ENCODE data around the gene TBCCD1. TPM values are rescaled to one million over a fixed set of nuclear protein-coding genes. Genes with fewer than 3 reads are reported as not detected.

TBCCD1 gene, protein sequence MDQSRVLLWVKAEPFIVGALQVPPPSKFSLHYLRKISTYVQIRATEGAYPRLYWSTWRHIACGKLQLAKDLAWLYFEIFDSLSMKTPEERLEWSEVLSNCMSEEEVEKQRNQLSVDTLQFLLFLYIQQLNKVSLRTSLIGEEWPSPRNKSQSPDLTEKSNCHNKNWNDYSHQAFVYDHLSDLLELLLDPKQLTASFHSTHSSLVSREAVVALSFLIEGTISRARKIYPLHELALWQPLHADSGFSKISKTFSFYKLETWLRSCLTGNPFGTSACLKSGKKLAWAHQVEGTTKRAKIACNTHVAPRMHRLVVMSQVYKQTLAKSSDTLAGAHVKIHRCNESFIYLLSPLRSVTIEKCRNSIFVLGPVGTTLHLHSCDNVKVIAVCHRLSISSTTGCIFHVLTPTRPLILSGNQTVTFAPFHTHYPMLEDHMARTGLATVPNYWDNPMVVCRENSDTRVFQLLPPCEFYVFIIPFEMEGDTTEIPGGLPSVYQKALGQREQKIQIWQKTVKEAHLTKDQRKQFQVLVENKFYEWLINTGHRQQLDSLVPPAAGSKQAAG
- polyA plus RNA-seq (2012; ENCODE audit: insufficient read depth, insufficient read length), result 25.2 TPM

DNA sequence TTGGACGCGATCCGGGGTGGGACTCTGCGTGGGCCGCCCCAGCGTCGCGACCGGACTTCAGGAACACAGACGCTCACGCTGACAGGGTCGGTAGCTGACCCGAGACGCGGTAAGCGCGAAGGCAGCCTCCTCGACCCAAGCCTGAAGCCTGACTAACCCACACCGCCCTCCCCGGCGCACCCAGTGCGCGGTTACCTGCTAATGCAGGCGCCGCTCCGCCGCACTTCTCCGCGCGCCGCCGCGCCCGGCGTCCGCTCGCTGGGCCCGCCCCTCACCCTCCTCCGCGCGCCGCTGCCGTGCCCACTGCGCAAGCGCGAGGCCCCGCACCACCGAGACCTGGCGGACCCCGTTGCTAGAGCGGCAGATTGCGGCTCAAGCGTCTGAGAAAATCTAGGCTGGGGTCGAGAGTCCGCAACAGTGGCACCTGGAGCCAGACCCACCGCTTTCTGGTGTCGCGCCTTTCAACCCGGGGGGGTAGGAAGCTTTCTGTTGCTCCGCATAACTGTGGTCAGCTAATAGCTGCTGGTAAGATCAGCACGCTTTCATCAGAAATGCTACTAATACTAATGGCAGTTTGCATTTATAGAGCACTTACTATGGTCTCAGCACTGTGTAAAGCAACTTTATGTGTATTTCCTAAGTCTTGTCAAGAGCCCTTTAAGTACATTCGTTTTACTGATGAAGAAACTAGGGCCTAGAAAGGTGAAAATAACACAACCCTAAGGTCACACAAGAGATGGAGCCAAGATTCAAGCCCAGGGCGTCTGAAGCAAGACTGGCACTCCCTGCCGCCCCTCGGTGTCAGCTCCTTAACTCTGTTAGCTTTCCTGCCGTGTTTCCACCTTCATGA, at the start of gene TBCCD1:
Gene TBCCD1, minus strand, starts transcription at position 268 of the 850 bp plus-strand sequence. CDS start 3,010 bp downstream, outside the sequence.
- peak within 1 kb of the TSS; percentile 87 for H3K4me3 ChIP-seq (ENCODE audit: low read length)
- peak; percentile 85 for DNase-seq (ENCODE audit: low read depth, low spot score)

DNA sequence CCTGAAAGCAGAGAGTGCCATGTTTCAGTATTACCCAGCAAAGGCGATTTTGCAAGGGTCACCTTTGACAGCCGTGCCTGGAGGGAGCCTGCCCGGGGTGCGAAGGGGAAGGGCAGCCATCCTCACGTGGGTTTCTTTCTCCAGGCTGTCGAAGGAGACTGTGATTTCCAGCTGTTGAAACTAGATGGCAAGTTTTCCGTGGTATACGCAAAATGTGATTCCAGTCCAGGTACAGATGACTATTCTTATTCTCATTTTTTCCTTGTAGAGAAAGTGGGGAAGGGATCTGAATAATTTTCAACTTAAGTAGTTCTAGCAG, 49.1 kb upstream of the TBCCD1 start:
- no peak for DNase-seq (ENCODE audit: low read depth, low spot score)
- no peak overlapping the region for H3K4me3 ChIP-seq (ENCODE audit: low read length)

DNA sequence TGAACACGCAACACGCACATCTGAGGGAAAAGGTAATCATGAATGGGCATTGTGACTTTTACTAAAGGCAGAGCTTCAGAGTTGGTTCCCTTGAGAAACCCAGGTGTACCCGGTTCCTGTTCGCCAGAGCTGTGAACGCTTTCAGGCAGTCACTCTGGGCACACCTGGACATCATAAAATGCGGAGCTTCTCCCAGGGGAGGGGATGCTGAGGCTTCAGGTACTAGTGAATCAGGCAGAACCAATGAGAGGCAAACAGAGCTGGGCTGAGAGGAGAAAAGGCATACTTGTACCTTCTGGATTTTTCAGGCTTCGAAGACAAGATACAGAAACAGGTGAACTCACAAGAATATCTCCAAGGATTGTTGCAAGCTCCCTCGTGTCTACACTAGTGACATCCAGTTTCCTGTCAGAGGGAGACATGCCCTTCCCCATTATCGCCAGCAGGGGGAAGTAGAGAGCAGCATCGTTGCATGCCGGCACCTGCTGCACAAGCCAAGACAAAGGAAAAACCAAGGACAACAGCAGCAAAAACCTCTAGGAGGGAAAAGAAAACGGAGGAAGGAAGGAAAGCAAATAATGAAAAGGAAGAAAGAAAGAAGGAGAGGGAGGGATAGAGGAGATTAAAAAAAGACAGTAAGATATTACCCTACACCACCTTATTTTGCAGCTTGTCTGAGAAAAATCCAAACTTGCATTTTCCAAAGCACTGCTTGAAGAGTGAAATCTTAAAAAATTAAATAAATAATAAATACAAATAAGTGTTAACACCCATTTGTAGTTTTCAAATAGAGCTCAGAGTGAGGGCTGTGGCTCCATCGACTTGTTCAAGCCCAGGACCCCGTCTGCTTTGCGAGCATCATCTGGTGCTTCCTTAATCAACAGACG, 47.7 kb upstream of the TBCCD1 start:
- peak; percentile 75 for DNase-seq (ENCODE audit: low read depth, low spot score)
- H3K4me3 ChIP-seq (ENCODE audit: low read length), result no peak overlapping the region; the same call in 1 of the 2 replicates

DNA sequence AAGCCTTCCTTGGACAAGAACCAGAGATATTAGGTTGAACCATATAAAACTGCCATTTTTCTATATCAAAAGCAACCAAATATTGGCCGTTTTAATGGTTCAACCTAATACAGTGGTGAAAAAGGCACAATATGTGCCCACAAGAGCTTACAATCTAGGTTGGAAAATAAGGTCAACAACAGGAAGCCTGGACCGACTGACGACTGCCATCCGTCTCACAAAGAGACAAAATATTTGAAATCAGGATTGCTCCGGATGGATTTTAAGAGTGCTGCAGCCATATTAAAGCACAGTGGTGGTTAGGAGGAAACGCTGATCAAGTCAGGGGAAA, 47.1 kb upstream of the TBCCD1 start:
- no peak for DNase-seq (ENCODE audit: low read depth, low spot score)
- no peak overlapping the region for H3K4me3 ChIP-seq (ENCODE audit: low read length)

DNA sequence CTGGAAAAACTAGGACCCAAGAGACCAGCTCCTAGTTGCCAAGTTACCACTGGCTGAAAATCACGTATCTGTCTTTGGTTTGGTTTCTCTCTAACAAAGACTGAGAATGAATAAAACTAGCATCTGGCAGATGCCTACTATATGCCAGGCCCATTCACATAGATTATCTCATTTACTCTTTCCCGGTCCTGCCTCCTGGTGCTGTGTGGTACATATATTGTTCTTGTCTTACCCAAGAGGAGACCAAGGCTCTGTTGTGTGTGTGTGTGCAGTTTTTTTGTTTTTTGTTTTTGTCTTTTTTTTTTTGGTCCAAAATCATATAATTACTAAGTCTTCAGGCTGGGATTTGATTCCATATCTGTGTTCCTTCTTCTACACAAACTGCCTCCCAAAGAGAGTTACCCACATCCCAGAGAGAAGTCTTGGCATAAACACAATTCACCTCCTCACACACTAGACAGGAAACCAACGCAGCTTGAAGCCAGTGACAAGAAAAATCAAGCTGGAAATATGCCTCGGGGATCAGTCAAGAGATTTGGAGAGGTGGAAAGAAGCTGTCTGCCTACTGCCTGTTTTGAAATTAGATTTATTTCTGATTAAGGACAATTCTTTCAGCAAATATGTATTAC, 46.6 kb upstream of the TBCCD1 start:
- no peak overlapping the region for H3K4me3 ChIP-seq (ENCODE audit: low read length)
- DNase-seq (ENCODE audit: low read depth, low spot score), result no peak

DNA sequence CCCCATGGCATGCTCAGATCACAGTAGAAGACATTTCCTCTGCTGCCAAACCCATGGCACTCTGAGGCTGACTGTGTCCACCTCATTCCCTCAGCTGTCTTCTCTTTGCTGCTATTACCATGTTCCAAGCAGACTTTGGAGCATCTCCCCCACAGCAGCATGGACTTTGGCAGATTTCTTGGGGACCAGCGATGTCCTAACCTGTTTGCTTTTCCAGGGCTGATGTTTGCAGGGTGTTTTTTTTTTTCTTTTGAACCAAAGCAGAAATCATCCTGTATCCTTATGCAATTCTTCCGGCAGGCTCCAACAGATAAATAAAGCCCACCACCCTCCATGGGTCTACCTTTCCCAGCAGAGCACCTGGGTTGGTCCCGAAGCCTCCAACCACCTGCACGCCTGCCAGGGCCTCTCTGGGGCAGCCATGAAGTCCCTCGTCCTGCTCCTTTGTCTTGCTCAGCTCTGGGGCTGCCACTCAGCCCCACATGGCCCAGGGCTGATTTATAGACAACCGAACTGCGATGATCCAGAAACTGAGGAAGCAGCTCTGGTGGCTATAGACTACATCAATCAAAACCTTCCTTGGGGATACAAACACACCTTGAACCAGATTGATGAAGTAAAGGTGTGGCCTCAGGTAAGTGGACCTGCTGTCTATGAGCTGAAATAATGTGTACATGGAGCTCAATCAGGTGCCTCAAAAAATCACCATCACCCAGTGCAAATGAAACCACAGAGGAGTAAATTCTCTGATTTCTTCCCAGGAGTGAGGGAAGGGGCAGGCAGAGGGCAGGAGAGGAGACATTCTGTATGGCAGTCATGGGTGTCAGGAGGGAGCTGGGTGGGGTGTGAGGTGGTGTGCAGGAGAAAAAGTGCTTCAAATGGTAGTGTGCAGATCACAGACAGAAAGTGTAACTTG, 45.8 kb upstream of the TBCCD1 start, which contains the start of gene AHSG:
Gene AHSG, plus strand, starts transcription at position 340 of the 916 bp plus-strand sequence. Its CDS starts 82 bp downstream, at position 422.
- no peak within 1 kb of the TSS for H3K4me3 ChIP-seq (ENCODE audit: low read length)
- DNase-seq (ENCODE audit: low read depth, low spot score), result no peak

DNA sequence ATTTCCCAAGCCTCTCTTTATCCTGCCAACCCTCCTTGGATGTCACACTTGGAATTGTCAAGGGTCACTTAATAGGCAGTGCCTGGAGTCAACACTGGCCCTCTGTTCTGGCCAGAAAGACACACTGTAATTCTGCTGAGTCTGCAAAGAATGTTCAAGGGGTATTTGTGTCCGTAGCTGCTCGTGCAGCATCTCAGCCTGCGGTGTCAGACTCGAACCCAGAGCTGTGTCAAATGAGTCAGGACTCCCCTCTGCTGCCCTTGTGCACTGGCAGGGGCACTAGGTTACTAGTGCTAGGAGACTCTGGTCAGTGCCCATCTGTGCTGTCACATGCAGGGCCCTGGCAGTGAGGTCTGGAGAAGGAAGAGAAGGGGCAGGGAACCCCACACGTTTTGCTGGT, 44.9 kb upstream of the TBCCD1 start:
- no peak for DNase-seq (ENCODE audit: low read depth, low spot score)
- no peak overlapping the region for H3K4me3 ChIP-seq (ENCODE audit: low read length)

DNA sequence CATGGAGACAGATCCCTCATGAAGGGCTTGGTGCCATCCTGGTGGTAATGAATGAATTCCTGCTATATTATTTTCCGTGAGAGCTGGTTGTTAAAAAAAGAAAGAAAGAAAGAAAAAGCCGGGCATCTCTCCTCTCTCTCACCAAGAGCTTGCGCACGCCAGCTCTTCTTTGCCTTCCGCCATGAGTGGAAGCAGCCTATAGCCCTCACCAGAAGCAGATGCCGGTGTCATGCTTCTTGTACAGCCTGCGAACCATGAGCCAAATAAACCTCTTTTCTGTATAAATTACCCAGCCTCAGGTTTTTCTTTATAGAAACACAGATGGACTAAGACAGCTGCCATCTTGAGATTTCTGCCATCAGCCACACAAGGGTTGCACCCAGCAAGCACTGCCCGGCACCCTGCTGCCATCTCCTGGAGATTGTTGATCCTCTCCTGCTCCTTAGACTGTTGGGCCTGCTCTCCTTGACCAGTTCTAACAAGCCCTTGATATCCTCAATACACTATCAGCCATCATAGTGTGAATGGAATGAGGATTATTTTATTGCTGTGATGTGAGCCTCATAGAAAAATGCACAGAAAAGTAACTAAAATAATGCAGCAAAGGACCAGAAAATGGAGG, 42.2 kb upstream of the TBCCD1 start:
- no peak overlapping the region for H3K4me3 ChIP-seq (ENCODE audit: low read length)
- DNase-seq (ENCODE audit: low read depth, low spot score), result no peak

DNA sequence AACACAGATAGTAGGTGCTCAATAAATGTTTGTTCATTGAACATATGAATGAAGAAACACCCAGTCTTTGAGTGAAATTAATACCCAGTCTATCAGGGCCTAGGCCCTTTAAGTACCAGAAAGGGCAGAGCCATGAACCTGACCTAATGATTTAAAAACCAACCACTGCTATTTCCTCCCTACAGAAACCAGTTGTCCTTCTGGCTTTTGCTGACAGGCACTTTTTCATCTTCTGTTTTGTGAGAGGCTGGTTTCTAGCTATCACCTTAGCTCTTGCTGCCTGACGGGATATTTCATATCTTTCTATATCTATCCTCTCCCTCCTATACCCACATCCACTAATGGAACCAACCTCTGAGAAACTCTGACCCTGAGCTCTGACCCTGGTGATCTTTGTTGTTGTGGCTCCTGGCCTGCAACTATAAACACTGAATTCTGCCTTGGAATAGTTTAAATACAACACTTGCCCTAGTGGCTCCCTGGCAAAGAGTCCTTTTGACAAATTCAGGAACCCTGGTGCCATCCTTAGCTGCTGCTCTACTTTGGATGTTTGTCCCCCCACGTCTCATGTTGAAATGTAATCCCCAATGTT, 41.6 kb upstream of the TBCCD1 start:
- DNase-seq (ENCODE audit: low read depth, low spot score), result no peak
- H3K4me3 ChIP-seq (ENCODE audit: low read length), result no peak overlapping the region

DNA sequence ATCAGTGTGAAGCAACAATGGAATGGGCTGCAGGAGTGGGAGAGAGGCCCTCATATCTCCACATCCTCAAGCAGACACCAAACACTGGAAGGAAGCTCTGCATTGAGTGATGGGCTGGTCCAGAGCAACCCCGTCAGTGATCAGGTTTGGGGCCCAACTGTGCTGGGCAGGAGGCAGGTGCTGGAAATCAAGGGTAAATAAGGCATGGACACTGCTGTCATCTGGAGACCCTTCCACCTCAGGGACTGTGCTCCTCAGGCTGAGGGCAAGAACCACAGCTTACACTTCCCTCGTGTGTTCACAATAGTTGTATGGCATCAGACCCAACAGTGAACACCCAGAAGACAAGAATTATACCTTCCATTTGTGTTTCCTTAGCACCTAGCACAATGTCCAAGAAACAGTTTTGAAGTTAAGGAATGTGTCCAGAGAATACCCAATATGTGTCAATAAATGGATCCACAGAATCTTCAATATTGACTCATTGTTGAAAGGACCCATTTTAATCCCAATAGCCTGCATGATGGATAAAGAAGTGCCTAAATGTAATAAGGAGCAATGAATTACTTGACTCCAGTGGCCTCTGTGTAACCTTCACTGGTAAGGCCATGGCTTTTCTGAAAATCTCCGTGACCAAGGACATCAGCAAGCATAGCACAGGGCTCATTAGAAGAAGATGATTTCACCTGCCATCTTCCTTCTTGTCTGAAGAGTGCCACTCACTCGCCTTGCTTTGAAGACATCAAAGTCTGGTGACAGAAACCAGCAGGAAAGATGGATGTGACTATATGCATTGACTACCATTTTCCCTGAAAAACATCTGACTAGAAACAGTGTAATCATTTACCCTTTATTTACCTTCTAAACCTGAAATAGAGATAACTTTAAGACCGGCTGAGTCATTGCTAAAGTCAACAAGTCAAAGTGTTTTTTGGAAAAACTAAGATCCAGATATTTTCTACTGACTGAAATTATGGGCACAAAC, 38.7 kb upstream of the TBCCD1 start:
- no peak for DNase-seq (ENCODE audit: low read depth, low spot score)
- H3K4me3 ChIP-seq (ENCODE audit: low read length), result no peak overlapping the region

DNA sequence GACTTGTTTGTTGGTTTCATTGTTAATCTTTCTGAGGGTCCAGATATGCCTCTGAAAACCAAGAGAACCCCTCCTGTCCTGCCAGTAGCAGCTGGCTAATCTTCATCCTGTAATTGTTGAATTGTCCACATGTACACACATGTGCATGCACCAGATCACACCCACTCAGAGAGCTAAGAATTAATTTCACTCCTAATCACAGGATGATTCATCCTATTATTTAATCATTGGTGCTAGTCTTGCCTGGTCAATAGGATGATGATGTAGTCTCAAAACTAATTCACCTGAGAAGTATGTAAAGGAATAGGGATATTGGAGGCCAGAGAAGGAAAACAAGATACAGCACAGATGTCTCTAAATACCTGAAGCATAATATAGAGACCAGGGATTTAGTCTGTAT, 37.9 kb upstream of the TBCCD1 start:
- no peak overlapping the region for H3K4me3 ChIP-seq (ENCODE audit: low read length)
- no peak for DNase-seq (ENCODE audit: low read depth, low spot score)

DNA sequence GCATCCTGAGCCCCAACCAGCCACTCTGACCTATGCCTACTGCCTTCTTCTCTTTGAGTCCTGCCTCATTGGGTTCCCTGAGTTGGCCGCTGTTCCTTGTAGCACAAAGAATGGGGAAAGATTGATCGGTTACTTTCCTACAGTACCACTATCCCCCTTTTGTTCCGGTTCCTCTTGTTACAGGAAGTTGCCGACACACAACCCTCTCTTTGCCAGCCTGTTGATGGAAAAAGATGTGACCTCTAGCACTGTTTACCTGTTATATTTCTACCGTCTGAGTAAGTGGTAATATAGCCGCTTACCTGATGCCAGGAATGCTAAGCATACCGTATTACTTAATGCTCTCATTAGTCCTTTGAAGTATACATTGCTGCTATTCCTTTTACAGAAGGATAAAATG, 36.0 kb upstream of the TBCCD1 start:
- DNase-seq (ENCODE audit: low read depth, low spot score), result no peak

DNA sequence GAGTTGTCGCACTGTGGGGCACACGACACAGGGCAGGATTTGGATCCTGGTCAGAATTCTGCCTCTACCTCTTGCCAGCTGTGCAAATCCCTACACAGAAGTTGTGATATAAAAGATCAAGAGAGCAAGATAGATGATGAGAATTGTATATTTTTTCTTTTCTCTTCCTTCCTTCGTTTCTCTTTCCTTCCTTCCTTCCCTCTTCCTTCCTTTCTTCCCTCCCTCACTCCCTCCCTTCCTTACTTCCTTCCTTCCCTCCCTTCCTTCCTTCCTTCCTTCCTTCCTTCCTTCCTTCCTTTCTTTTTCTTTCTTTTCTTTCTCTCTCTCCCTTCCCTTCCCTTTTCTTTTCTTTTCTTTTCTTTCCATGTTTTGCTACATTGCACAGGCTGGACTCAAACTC, 33.8 kb upstream of the TBCCD1 start:
- H3K4me3 ChIP-seq (ENCODE audit: low read length), result no peak overlapping the region
- DNase-seq (ENCODE audit: low read depth, low spot score), result no peak

More for the DNA sequence above, 36.0 kb upstream of the TBCCD1 start:
- H3K4me3 ChIP-seq (ENCODE audit: low read length), result no peak overlapping the region

DNA sequence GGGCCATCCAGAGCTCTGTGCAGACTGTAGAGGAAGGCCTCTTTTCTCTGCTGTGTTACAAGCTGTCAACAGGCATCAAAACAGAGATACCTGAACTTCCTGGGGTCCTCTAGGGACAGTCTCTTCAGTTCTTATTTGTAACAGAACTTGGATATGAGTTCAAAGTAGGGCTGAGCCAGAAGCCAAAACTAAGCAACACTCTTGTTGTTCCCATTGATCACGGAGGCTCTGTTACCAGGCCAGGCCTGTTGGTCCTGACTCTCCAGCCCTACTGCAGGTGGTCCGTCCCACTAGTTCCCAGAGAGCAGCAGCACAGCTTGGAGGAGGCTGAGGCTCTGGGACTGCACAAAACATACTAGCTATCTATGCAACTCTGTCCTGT, 32.6 kb upstream of the TBCCD1 start:
- no peak overlapping the region for H3K4me3 ChIP-seq (ENCODE audit: low read length)
- DNase-seq (ENCODE audit: low read depth, low spot score), result no peak

DNA sequence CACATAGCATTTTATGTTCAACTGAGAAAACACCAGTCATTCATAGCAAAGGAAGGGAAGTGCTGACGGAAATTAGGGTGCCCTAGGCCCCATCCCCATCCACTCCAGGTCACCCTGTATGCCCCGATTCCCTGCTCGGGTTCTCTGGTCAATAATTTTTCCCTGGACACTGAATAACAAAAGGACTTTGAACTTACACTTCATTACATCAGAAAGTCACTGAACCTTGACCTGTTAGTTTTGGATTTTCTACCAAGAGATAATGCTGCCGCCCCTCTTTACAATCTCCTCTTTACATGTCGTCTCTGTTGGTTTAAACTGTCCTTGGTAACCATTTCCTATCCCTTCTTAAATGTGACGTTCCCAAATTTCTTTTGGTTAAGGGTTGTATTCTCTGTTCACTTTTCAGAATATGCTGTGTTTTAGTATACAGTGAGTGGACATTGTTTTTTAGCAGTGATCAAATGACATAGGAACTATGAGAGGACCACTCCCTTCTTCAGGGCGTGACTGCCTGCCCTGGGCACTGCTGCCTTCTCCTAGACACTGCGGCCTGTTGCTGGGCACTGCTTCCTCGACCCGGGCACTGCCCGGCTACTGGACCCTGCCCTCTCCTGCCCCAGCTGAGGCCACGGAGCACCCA, 32.1 kb upstream of the TBCCD1 start:
- DNase-seq (ENCODE audit: low read depth, low spot score), result no peak

More for the DNA sequence above, 32.1 kb upstream of the TBCCD1 start:
- no peak overlapping the region for H3K4me3 ChIP-seq (ENCODE audit: low read length)

Data from Jurkat, Clone E6-1 (cell line).